H1 (cell line): ENCODE results near the gene ZFYVE19. TPM values are rescaled to one million over a fixed set of nuclear protein-coding genes. Genes with fewer than 3 reads are reported as not detected.

Experiments
- CTCF ChIA-PET: fragments of 300-600 bp; sonication (Branson Sonifier 250); formaldehyde crosslinking; loops from one replicate; lab custom pipeline; 2021; ENCODE audit not compliant: partially characterized antibody; lab: Charles Lee
- POLR2A ChIA-PET: fragments of 300-600 bp; sonication (Branson Sonifier 250); formaldehyde crosslinking; loops from one replicate; lab custom pipeline; 2021; ENCODE audit warnings: inconsistent platforms; ENCODE audit not compliant: partially characterized antibody; lab: Charles Lee
- DNase-seq, 2 experiments: peaks; one replicate each; pipeline versions ENCODE4 v3.0.0 to v3.0.0-alpha.2; 2010 to 2022; ENCODE audit warnings: low spot score in 2 of 2, low read depth in 1 of 2, mixed read lengths in 1 of 2
- FAIRE-seq: peaks from 2 replicates; lab custom pipeline; 2011; peaks lifted over from hg19 to GRCh38; lab: Jason Lieb, UNC
- H2AFZ ChIP-seq: 2 replicates; pipeline ENCODE4 v1.8.1; 2012; ENCODE audit warnings: low read length, inconsistent platforms
- H2AK5ac ChIP-seq: 2 replicates; pipeline ENCODE4 v1.6.1; 2013; ENCODE audit warnings: low read depth, low read length
- H2BK120ac ChIP-seq: replicated peaks from 2 replicates; pipeline ENCODE3; 2013; ENCODE audit warnings: low read depth, low read length, inconsistent platforms
- H2BK12ac ChIP-seq: 2 replicates; pipeline ENCODE4 v1.6.1; 2013; ENCODE audit warnings: low read depth, low read length
- H2BK15ac ChIP-seq: 2 replicates; pipeline ENCODE4 v1.6.1; 2013; ENCODE audit warnings: low read length
- H2BK20ac ChIP-seq: 2 replicates; pipeline ENCODE4 v1.6.1; 2013; ENCODE audit warnings: low read length
- H2BK5ac ChIP-seq: 2 replicates; pipeline ENCODE4 v1.6.1; 2013; ENCODE audit warnings: low read depth, low read length
- H3K14ac ChIP-seq: 2 replicates; pipeline ENCODE4 v1.6.1; 2013; ENCODE audit warnings: inconsistent platforms; ENCODE audit not compliant: insufficient read length
- H3K18ac ChIP-seq: 2 replicates; pipeline ENCODE4 v1.6.1; 2013; ENCODE audit warnings: low read length; ENCODE audit errors: extremely low read depth
- H3K23ac ChIP-seq: 2 replicates; pipeline ENCODE4 v1.6.1; 2013; ENCODE audit warnings: inconsistent platforms; ENCODE audit not compliant: insufficient read length
- H3K23me2 ChIP-seq: 2 replicates; pipeline ENCODE4 v1.6.1; 2013; ENCODE audit warnings: low read depth, low read length
- H3K27ac ChIP-seq: 2 replicates; pipeline ENCODE4 v1.6.1; 2011; ENCODE audit warnings: low read depth, low read length, inconsistent platforms
- H3K27me3 ChIP-seq, 4 experiments: replicated peaks in 1 of 4; 1 replicate in 1 of 4; 2 replicates in 3 of 4; pipeline versions ENCODE4 v1.6.1 to v1.8.1; 2011 to 2013; ENCODE audit warnings: low read length in 3 of 4, mild to moderate bottlenecking in 3 of 4, inconsistent platforms in 2 of 4, mixed read lengths in 2 of 4, moderate library complexity in 1 of 4; ENCODE audit not compliant: control insufficient read depth in 3 of 4, insufficient read depth in 3 of 4; ENCODE audit errors: extremely low read depth in 1 of 4
- H3K36me3 ChIP-seq, 4 experiments: 2 replicates each; pipeline versions ENCODE4 v1.6.1 to v1.8.1; 2011 to 2013; ENCODE audit warnings: mild to moderate bottlenecking in 4 of 4, low read length in 3 of 4, moderate library complexity in 2 of 4, control low read depth in 1 of 4, inconsistent platforms in 1 of 4; ENCODE audit not compliant: insufficient read depth in 4 of 4, control insufficient read depth in 2 of 4
- H3K4ac ChIP-seq: replicated peaks from 2 replicates; pipeline ENCODE3; 2013; ENCODE audit warnings: low read length, low read depth, mixed read lengths, inconsistent platforms; ENCODE audit not compliant: insufficient read length
- H3K4me1 ChIP-seq, 4 experiments: replicated peaks in 1 of 4; 1 replicate in 1 of 4; 2 replicates in 3 of 4; pipeline versions ENCODE4 v1.6.1 to v1.8.1; 2011 to 2013; ENCODE audit warnings: low read length in 3 of 4, inconsistent platforms in 2 of 4, mixed read lengths in 1 of 4; ENCODE audit not compliant: insufficient read depth in 4 of 4, control insufficient read depth in 3 of 4
- H3K4me2 ChIP-seq, 2 experiments: 2 replicates each; pipeline versions ENCODE4 v1.6.1 to v1.8.1; 2011 to 2013; ENCODE audit warnings: low read depth in 2 of 2, low read length in 2 of 2, control low read depth in 1 of 2, inconsistent platforms in 1 of 2, mild to moderate bottlenecking in 1 of 2; ENCODE audit not compliant: insufficient read depth in 1 of 2
- H3K4me3 ChIP-seq, 4 experiments: fragments of 200-600, 300-600 bp in 1 of 4; sonication (generic), shearing (Covaris generic), sonication (Bioruptor Twin) in 1 of 4; 2 replicates each; pipeline versions ENCODE4 v1.5.1 to v1.8.1; 2011 to 2016; ENCODE audit warnings: low read length in 4 of 4, low read depth in 3 of 4, control low read depth in 2 of 4, inconsistent platforms in 2 of 4, mild to moderate bottlenecking in 2 of 4, mixed read lengths in 1 of 4, moderate library complexity in 1 of 4; ENCODE audit not compliant: insufficient read depth in 2 of 4; ENCODE audit errors: extremely low read depth in 1 of 4
- H3K56ac ChIP-seq: replicated peaks from 2 replicates; pipeline ENCODE3; 2013; ENCODE audit warnings: low read depth, mild to moderate bottlenecking, mixed read lengths, low read length, inconsistent platforms; ENCODE audit not compliant: insufficient read length
- H3K79me1 ChIP-seq: 2 replicates; pipeline ENCODE4 v1.6.1; 2013; ENCODE audit warnings: low read depth, low read length, control low read depth
- H3K79me2 ChIP-seq, 2 experiments: 2 replicates each; pipeline versions ENCODE4 v1.6.1 to v1.8.1; 2012 to 2013; ENCODE audit warnings: low read length in 2 of 2, mild to moderate bottlenecking in 2 of 2, inconsistent platforms in 1 of 2; ENCODE audit not compliant: insufficient read depth in 2 of 2, control insufficient read depth in 1 of 2
- H3K9ac ChIP-seq, 4 experiments: replicated peaks in 1 of 4; 1 replicate in 1 of 4; 2 replicates in 3 of 4; pipeline versions ENCODE4 v1.6.1 to v1.8.1; 2011 to 2013; ENCODE audit warnings: low read depth in 3 of 4, low read length in 3 of 4, control low read depth in 2 of 4, mild to moderate bottlenecking in 2 of 4, moderate library complexity in 2 of 4, inconsistent platforms in 1 of 4; ENCODE audit errors: extremely low read depth in 1 of 4
- H3K9me3 ChIP-seq, 2 experiments: 2 replicates each; pipeline versions ENCODE4 v1.6.1 to v1.8.1; 2012 to 2013; ENCODE audit warnings: mild to moderate bottlenecking in 2 of 2, moderate library complexity in 2 of 2, control low read depth in 1 of 2, inconsistent platforms in 1 of 2, low read depth in 1 of 2, low read length in 1 of 2, mixed read lengths in 1 of 2; ENCODE audit not compliant: insufficient read depth in 2 of 2
- H4K20me1 ChIP-seq, 2 experiments: replicated peaks in 1 of 2; 2 replicates each; pipeline versions ENCODE3 to v1.8.1; 2011 to 2013; ENCODE audit warnings: inconsistent platforms in 2 of 2, low read length in 2 of 2, mild to moderate bottlenecking in 1 of 2; ENCODE audit not compliant: insufficient read depth in 2 of 2, control insufficient read depth in 1 of 2
- H4K5ac ChIP-seq: 2 replicates; pipeline ENCODE4 v1.6.1; 2013; ENCODE audit warnings: low read length, low read depth, mixed read lengths, inconsistent platforms; ENCODE audit not compliant: insufficient read length
- H4K8ac ChIP-seq: 2 replicates; pipeline ENCODE4 v1.8.0; 2013; ENCODE audit warnings: mild to moderate bottlenecking, moderate library complexity, low read length, inconsistent platforms; ENCODE audit not compliant: insufficient read depth; ENCODE audit errors: extremely low read depth
- H4K91ac ChIP-seq: replicated peaks from 2 replicates; pipeline ENCODE3; 2013; ENCODE audit warnings: low read length, mixed read lengths, inconsistent platforms; ENCODE audit not compliant: insufficient read length
- CBX8 ChIP-seq: fragments of 300-800, 300-1000 bp; sonication (generic); IDR thresholded peaks from 2 replicates; pipeline ENCODE4 v1.7.1; 2016; ENCODE audit warnings: low read depth, low read length, borderline replicate concordance
- FOSL1 ChIP-seq: IDR thresholded peaks from 2 replicates; pipeline ENCODE4 v1.6.1; 2011; ENCODE audit warnings: mild to moderate bottlenecking, low read depth, low read length, moderate library complexity; ENCODE audit not compliant: insufficient read depth
- HDAC2 ChIP-seq, 2 experiments: fragments of 300-600 bp in 1 of 2; sonication (generic) in 1 of 2; IDR thresholded peaks; 2 replicates each; pipeline ENCODE4 v1.6.1; 2011 to 2012; ENCODE audit warnings: low read depth in 2 of 2, low read length in 2 of 2, mild to moderate bottlenecking in 2 of 2, moderate library complexity in 2 of 2, borderline replicate concordance in 1 of 2, inconsistent platforms in 1 of 2
- KDM1A ChIP-seq: fragments of 200-600, 300-600 bp; sonication (generic); IDR thresholded peaks from 2 replicates; pipeline ENCODE4 v1.7.1; 2016; ENCODE audit warnings: mild to moderate bottlenecking, low read length, borderline replicate concordance
- RNF2 ChIP-seq: fragments of 200-900, 300-1000 bp; sonication (generic); IDR thresholded peaks from 2 replicates; pipeline ENCODE4 v1.7.1; 2016; ENCODE audit warnings: borderline replicate concordance, low read depth, mild to moderate bottlenecking, antibody characterized with exemption, low read length; ENCODE audit not compliant: poor library complexity, severe bottlenecking; ENCODE audit errors: missing control alignments
- RXRA ChIP-seq: IDR thresholded peaks from 2 replicates; pipeline ENCODE4 v1.6.1; 2011; ENCODE audit warnings: low read depth, mild to moderate bottlenecking, low read length, moderate library complexity; ENCODE audit not compliant: insufficient read depth
- SIRT6 ChIP-seq: IDR thresholded peaks from one replicate; pipeline ENCODE4 v1.7.1; 2012; ENCODE audit warnings: low read length, inconsistent platforms
- SP2 ChIP-seq: IDR thresholded peaks from 2 replicates; pipeline ENCODE4 v1.6.1; 2012; ENCODE audit warnings: mild to moderate bottlenecking, low read length, inconsistent platforms
- SRF ChIP-seq: IDR thresholded peaks from 2 replicates; pipeline ENCODE4 v1.6.1; 2011; ENCODE audit warnings: mild to moderate bottlenecking, low read depth, low read length, moderate library complexity
- SUZ12 ChIP-seq: fragments of 200-600 bp; sonication (generic); IDR thresholded peaks from 2 replicates; pipeline ENCODE4 v1.6.1; 2012; ENCODE audit warnings: mild to moderate bottlenecking, inconsistent platforms, low read length, moderate library complexity, mixed read lengths
- TAF7 ChIP-seq: optimal IDR thresholded peaks from 2 replicates; pipeline ENCODE3; 2011; ENCODE audit warnings: low read depth, mild to moderate bottlenecking, inconsistent platforms, low read length, moderate library complexity, borderline replicate concordance
- WGBS, 2 experiments: shearing (Covaris generic) in 1 of 2; methylation state at CpG; one replicate each; pipeline versions ENCODE4 v1.1.6 to v1.1.7; 2013 to 2015; ENCODE audit warnings: low lambda C conversion rate in 2 of 2, mixed read lengths in 2 of 2, inconsistent platforms in 1 of 2, low coverage in 1 of 2, missing lambda C conversion rate in 1 of 2; ENCODE audit not compliant: insufficient replicate concordance in 2 of 2, insufficient coverage in 1 of 2, insufficient read length in 1 of 2; ENCODE audit errors: extremely low coverage in 1 of 2, missing lambda C conversion rate in 1 of 2; 5-methylcytosine and 5-hydroxymethylcytosine counted together
- polyA plus RNA-seq, 7 experiments: library from polyadenylated mRNA; depleted of rRNA in 3 of 7; stranded (reverse) in 5 of 7; unstranded in 2 of 7; fragments of >200 nt in 5 of 7; fragments of 200-250 nt in 2 of 7; gene quantifications; 1 replicate in 5 of 7; 2 replicates in 1 of 7; 4 replicates in 1 of 7; pipeline versions ENCODE4 v1.2.1 to v1.2.3, GENCODE V29; 2011 to 2013; ENCODE audit warnings: missing spikeins in 2 of 7, mixed read lengths in 2 of 7
- total RNA-seq: library from RNA; stranded (reverse); fragmentation: NEBNext Ultra II Directional; extraction: Animal tissue kit (Norgen Biotek cat#: 25700); gene quantifications from 2 replicates; pipeline ENCODE4 v1.2.1, GENCODE V29; 2021

ZFYVE19 gene
- total and polyA plus RNA-seq, 2 of the 8 experiments (the other 6 are each of a cell fraction or from before 2014, with no cell fraction given) = 11.2 to 21.8 TPM

DNA sequence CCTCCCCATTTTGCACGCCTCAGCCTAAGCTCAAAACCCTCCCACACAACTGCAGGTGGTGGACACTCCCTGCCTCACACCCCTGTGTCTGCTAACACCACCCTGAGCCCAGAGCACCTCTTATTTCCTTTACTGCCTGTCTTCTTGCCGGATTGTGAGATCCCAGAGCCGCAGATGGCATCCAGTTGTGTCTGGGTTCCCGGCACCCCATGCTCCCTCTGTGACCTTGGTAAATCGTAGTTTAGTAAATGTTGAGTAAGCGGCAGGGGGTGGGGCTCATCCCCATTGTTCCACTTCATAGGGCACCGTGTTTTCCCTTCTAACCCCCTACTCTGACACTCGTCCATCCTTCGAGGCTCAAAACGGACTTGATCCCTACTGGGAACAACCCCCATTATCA is 51.8 kb downstream of the ZFYVE19 start:
- Histone ChIP-seq H2AK5ac (no peak overlapping the region), H3K9ac (no peak overlapping the region), H3K4me1 (peaks cover 0 to 3% (median 0%) of the 10 kb centered on the region in 4 experiments; a peak in 1 of 7 replicates), H3K56ac (no peak overlapping the region), H3K36me3 (peaks cover 12 to 27% (median 26%) of the 10 kb centered on the region in 4 experiments; a peak in 7 of 8 replicates), H2BK15ac (no peak overlapping the region), H4K8ac (no peak overlapping the region), H3K4ac (no peak overlapping the region), H3K27me3 (no peaks in the 10 kb centered on the region), H2BK20ac (no peak overlapping the region), H2AFZ (no peak overlapping the region), H3K23me2 (no peaks in the 10 kb centered on the region), H4K91ac (no peak overlapping the region), H3K23ac (no peak overlapping the region), H3K79me2 (no peaks in the 10 kb centered on the region), H3K4me2 (no peak overlapping the region), H3K4me3 (no peak overlapping the region; a peak in 1 of 8 replicates), H4K5ac (no peak overlapping the region), H2BK5ac (no peak overlapping the region), H3K79me1 (peaks cover 3% of the 10 kb centered on the region; the same call in 1 of the 2 replicates), H3K14ac (no peak overlapping the region), H3K18ac (no peak overlapping the region), H3K9me3 (no peaks in the 10 kb centered on the region), H2BK12ac (no peak overlapping the region), H4K20me1 (peaks cover 0 to 3% of the 10 kb centered on the region in 2 experiments), H3K27ac (no peak overlapping the region), H2BK120ac (no peak overlapping the region)
- FAIRE-seq (no peak), DNase-seq (no peak)
- WGBS, 2 experiments = 87% methylated on average over 10 of the region's 10 CpGs; no CpG with 5 or more reads in 1 of the 2 experiments
- POLR2A ChIA-PET = interaction anchor here (0.8 to 5.6 kb wide), 16 partner anchors 8 to 98 kb away, joined by 3 to 49 read pairs (median 5); partner anchors contain the start of genes CHAC1, DNAJC17, GCHFR and PPP1R14D
- CTCF ChIA-PET = interaction anchor here (0.7 to 8.6 kb wide), 38 partner anchors 14 to 231 kb away, joined by 3 to 208 read pairs (median 6); partner anchors contain the start of genes DNAJC17, GCHFR, PPP1R14D and SPINT1
- no peak for TF ChIP-seq SRF
- TF ChIP-seq HDAC2 (IDR thresholded peaks at IDR 0.05; ENCODE audit: borderline replicate concordance in 1 of 2, low read depth in 2 of 2, low read length in 2 of 2) = no peak
- no peak for TF ChIP-seq SP2
- no peak for TF ChIP-seq CBX8
- TF ChIP-seq FOSL1 = no peak
- no peak for TF ChIP-seq TAF7
- no peak for TF ChIP-seq RNF2
- no peak for TF ChIP-seq RXRA
- no peak for TF ChIP-seq KDM1A
- no peak for TF ChIP-seq SIRT6
- no peak for TF ChIP-seq SUZ12
